GM12865 (cell line): Measurements from ENCODE around the gene ARID5B.

ENCODE experiments used
- DNase-seq: peaks from one replicate; pipeline ENCODE4 v3.0.0; 2010; ENCODE audit warnings: low read depth
- H3K4me3 ChIP-seq: 2 replicates; pipeline ENCODE4 v1.5.1; 2011; ENCODE audit warnings: mild to moderate bottlenecking, low read depth, low read length, control low read depth
- TF ChIP-seq, protein P1 (sequence below): IDR thresholded peaks from 2 replicates; pipeline ENCODE4 v1.5.1; 2011; ENCODE audit warnings: low read length, control low read depth, low read depth, inconsistent platforms; ENCODE audit not compliant: insufficient read depth; ENCODE audit errors: missing control alignments

Gene ARID5B

DNA sequence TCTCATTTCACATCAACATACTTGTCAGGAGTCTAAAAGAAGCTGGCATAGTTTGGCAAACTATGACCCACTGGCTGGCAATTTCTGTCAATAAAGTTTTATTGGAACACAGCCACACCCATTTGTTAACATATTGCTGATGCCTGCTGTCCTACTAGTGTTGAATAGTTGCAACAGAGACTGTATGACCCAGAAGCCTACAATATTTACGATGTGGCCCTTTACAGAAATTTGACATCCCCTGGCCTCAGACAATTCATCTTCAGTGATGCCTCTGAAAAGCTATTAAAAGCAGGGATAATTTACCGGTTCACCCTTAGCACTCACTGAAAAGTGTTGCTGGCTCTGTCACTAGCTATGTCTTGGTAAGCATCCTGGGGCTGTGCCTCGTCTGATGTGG lies 155.2 kb downstream of the ARID5B start:
- no peak for DNase-seq
- H3K4me3 ChIP-seq, result no peak overlapping the region
- TF ChIP-seq, protein P1, sequence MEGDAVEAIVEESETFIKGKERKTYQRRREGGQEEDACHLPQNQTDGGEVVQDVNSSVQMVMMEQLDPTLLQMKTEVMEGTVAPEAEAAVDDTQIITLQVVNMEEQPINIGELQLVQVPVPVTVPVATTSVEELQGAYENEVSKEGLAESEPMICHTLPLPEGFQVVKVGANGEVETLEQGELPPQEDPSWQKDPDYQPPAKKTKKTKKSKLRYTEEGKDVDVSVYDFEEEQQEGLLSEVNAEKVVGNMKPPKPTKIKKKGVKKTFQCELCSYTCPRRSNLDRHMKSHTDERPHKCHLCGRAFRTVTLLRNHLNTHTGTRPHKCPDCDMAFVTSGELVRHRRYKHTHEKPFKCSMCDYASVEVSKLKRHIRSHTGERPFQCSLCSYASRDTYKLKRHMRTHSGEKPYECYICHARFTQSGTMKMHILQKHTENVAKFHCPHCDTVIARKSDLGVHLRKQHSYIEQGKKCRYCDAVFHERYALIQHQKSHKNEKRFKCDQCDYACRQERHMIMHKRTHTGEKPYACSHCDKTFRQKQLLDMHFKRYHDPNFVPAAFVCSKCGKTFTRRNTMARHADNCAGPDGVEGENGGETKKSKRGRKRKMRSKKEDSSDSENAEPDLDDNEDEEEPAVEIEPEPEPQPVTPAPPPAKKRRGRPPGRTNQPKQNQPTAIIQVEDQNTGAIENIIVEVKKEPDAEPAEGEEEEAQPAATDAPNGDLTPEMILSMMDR, result no peak

DNA sequence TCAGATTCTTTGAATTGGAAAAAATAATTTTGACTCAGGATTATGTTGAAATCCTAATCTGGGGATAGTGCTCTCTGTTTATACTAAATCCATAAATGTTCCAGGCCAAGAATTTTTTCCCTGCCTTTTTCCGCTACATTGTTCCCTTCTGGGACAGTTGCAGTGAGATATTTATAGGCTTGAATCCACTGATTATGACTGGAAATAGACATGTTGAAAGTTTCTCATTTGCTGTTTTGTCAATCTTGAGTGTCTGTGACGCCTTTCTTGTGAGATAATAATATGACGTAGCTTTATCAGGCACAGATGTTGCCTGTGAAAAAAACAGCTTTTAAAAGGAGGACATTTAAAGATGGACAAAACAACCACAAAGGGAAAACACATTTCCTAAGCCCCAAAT lies 155.9 kb downstream of the ARID5B start:
- H3K4me3 ChIP-seq, result no peak overlapping the region
- no peak for DNase-seq
- TF ChIP-seq, protein P1, result no peak

GRCh38 chr10:62057850-62058249 lies 156.4 kb downstream of the ARID5B start:
- TF ChIP-seq, protein P1, result no peak
- H3K4me3 ChIP-seq, result no peak overlapping the region
- DNase-seq, result no peak

GRCh38 chr10:62058476-62058875 lies 157.0 kb downstream of the ARID5B start:
- TF ChIP-seq, protein P1, result no peak
- DNase-seq, result no peak
- no peak overlapping the region for H3K4me3 ChIP-seq

- H3K4me3 ChIP-seq, result no peak overlapping the region
- DNase-seq, result no peak
- TF ChIP-seq, protein P1, result no peak
Measured at GRCh38 chr10:62058896-62059216, 157.4 kb downstream of the ARID5B start.

GRCh38 chr10:62059217-62059920 lies 157.9 kb downstream of the ARID5B start:
- TF ChIP-seq, protein P1, result no peak
- no peak for DNase-seq
- no peak overlapping the region for H3K4me3 ChIP-seq

- DNase-seq, result no peak
- H3K4me3 ChIP-seq, result no peak overlapping the region
- TF ChIP-seq, protein P1, result no peak
Measured at GRCh38 chr10:62062028-62062427, 160.5 kb downstream of the ARID5B start.
